Body of pancreas (tissue), 4 donors: ENCODE data around the gene APPBP2.

ENCODE experiments used
- POLR2A ChIP-seq, 3 donors: fragments of 450-650 bp; IDR thresholded peaks; one replicate each; pipeline ENCODE4 v1.6.1; 2016; ENCODE audit warnings: antibody characterized with exemption in 3 of 3, mild to moderate bottlenecking in 2 of 3
- TF ChIP-seq, protein P1 (sequence below), 7 experiments: fragments of 450-650 bp in 4 of 7; fragments of 200-600 bp in 3 of 7; sonication (generic) in 3 of 7; IDR thresholded peaks; one replicate each; pipeline ENCODE4 v1.5.1; 2016 to 2019; ENCODE audit warnings: antibody characterized with exemption in 7 of 7

DNA sequence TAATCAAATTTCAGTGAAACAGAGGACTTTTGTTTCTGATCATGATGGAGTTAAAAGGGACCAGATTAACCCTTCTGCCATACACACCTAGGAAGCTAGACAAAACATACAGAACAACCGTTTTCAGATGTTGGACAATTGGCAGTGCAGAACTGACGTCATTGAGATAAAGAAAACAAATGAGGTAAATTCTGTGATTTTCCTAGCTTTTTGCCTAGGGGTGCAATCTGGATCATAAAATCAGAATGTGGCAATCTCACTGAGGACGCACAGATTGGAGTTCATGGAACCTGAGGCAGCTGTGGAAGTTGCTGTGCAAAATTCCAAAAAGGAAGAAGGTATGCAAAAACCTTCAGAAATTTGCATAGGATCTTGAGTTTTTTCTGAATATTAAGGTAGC is 119.2 kb downstream of the APPBP2 start:
- TF ChIP-seq, protein P1, sequence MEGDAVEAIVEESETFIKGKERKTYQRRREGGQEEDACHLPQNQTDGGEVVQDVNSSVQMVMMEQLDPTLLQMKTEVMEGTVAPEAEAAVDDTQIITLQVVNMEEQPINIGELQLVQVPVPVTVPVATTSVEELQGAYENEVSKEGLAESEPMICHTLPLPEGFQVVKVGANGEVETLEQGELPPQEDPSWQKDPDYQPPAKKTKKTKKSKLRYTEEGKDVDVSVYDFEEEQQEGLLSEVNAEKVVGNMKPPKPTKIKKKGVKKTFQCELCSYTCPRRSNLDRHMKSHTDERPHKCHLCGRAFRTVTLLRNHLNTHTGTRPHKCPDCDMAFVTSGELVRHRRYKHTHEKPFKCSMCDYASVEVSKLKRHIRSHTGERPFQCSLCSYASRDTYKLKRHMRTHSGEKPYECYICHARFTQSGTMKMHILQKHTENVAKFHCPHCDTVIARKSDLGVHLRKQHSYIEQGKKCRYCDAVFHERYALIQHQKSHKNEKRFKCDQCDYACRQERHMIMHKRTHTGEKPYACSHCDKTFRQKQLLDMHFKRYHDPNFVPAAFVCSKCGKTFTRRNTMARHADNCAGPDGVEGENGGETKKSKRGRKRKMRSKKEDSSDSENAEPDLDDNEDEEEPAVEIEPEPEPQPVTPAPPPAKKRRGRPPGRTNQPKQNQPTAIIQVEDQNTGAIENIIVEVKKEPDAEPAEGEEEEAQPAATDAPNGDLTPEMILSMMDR (IDR thresholded peaks at IDR 0.05), result no peak
- no peak for TF ChIP-seq POLR2A (IDR thresholded peaks at IDR 0.05)
